ENCODE results near the gene MICALL2. TPM values are rescaled to one million over a fixed set of nuclear protein-coding genes. Genes with fewer than 3 reads are reported as not detected.

The MICALL2 gene
- polyA plus RNA-seq, 1 donor from 2014 or later = 12.8 TPM

DNA sequence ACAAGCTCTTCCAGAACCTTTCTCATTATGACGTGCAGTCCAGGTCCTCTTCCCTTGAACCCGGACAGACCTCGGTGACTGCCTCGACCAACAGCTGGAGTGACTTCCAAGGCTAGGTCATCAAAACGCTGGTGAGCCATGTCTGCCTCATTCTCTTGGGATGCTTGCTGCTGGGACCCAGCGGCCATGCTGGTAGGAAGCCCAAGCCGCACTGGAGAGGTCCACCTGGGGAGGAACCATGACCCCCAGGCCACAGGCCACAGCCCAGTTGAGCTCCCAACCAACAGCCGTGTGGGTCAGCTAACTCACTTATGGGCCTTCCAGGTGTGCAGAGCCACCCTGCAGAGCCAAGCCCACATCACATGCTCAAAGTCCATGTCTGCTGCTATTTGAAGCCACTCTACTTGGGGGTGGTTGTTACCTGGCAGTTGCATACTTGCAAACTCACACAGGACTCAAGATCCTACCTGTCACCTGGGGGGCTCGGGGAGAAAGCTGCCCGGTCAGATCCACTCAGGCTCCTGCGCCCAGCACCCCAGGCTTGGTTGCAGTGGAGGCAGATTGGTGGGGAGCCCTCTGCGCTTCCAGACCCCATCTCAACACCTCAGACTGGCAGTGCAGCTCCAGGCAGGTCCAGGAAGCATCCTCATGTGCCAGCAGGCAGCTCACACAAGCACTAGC, 57.0 kb downstream of the MICALL2 start:
- Histone ChIP-seq H3K9ac (ENCODE audit: low read length) (no peak overlapping the region), H3K36me3 (ENCODE audit: insufficient read depth, low read length) (no peaks in the 10 kb centered on the region), H2AFZ (ENCODE audit: low read depth, low read length) (no peak overlapping the region), H3K79me2 (replicated peaks; ENCODE audit: insufficient read depth, low read length) (no peaks in the 10 kb centered on the region), H3K27ac (ENCODE audit: low read length) (no peak overlapping the region), H3K4me3 (ENCODE audit: low read length) (no peak overlapping the region), H3F3A (ENCODE audit: insufficient read depth, low read length, poor library complexity, severe bottlenecking) (no peaks in the 10 kb centered on the region), H3K9me3 (ENCODE audit: low read length) (no peaks in the 10 kb centered on the region), H3K27me3 (ENCODE audit: insufficient read depth, low read depth, low read length) (no peaks in the 10 kb centered on the region), H4K20me1 (ENCODE audit: insufficient read depth) (no peaks in the 10 kb centered on the region), H3K9me2 (ENCODE audit: insufficient read depth, low read length) (no peaks in the 10 kb centered on the region), H3K4me2 (ENCODE audit: low read length) (no peak overlapping the region)
- TF ChIP-seq RAD21 (conservative IDR thresholded peaks at IDR 0.05) (no peak), TAF1 (IDR thresholded peaks at IDR 0.05; ENCODE audit: low read depth) (no peak), EP300 (conservative IDR thresholded peaks at IDR 0.05; ENCODE audit: poor library complexity, severe bottlenecking) (no peak), MXI1 (conservative IDR thresholded peaks at IDR 0.05; ENCODE audit: poor library complexity, severe bottlenecking) (no peak)

- no peak overlapping the region for H3K4me3 ChIP-seq (ENCODE audit: low read length)
- TF ChIP-seq, protein P1, sequence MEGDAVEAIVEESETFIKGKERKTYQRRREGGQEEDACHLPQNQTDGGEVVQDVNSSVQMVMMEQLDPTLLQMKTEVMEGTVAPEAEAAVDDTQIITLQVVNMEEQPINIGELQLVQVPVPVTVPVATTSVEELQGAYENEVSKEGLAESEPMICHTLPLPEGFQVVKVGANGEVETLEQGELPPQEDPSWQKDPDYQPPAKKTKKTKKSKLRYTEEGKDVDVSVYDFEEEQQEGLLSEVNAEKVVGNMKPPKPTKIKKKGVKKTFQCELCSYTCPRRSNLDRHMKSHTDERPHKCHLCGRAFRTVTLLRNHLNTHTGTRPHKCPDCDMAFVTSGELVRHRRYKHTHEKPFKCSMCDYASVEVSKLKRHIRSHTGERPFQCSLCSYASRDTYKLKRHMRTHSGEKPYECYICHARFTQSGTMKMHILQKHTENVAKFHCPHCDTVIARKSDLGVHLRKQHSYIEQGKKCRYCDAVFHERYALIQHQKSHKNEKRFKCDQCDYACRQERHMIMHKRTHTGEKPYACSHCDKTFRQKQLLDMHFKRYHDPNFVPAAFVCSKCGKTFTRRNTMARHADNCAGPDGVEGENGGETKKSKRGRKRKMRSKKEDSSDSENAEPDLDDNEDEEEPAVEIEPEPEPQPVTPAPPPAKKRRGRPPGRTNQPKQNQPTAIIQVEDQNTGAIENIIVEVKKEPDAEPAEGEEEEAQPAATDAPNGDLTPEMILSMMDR (IDR thresholded peaks at IDR 0.05; ENCODE audit: poor library complexity, severe bottlenecking) = no peak
- no peaks in the 10 kb centered on the region for H4K20me1 ChIP-seq (ENCODE audit: insufficient read depth)
- no peak overlapping the region for H3K4me2 ChIP-seq (ENCODE audit: low read length)
- no peaks in the 10 kb centered on the region for H3K9me3 ChIP-seq (ENCODE audit: low read length)
- H3K36me3 ChIP-seq (ENCODE audit: insufficient read depth, low read length) = no peaks in the 10 kb centered on the region
- no peak overlapping the region for H3K9ac ChIP-seq (ENCODE audit: low read length)
- H3K79me2 ChIP-seq (replicated peaks; ENCODE audit: insufficient read depth, low read length) = no peaks in the 10 kb centered on the region
- no peaks in the 10 kb centered on the region for H3K27me3 ChIP-seq (ENCODE audit: insufficient read depth, low read depth, low read length)
- no peaks in the 10 kb centered on the region for H3F3A ChIP-seq (ENCODE audit: insufficient read depth, low read length, poor library complexity, severe bottlenecking)
- H3K27ac ChIP-seq (ENCODE audit: low read length) = no peak overlapping the region
- no peak overlapping the region for H2AFZ ChIP-seq (ENCODE audit: low read depth, low read length)
- no peaks in the 10 kb centered on the region for H3K9me2 ChIP-seq (ENCODE audit: insufficient read depth, low read length)
Observed at GRCh38 chr7:1401011-1401410, 58.3 kb downstream of the MICALL2 start.

DNA sequence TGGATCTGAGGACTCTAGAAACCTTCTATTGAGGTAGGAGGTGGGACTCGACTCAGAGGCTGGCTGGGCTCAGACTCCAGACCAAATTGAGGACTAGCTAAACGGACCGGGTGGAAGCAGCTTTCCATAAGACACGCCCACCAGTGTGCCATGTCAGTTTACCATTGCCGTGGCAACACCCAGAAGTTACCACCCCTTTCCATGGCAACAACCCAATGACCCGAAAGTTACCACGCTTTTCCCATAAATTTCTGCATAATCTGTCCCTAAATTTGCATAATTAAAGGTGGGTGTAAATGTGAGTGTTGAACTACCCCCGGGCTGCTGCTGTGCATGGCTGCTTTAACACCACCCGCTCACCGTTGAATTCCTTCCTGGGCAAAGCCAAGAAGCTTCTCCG, 58.9 kb downstream of the MICALL2 start:
- no peaks in the 10 kb centered on the region for H3K79me2 ChIP-seq (replicated peaks; ENCODE audit: insufficient read depth, low read length)
- no peak for TF ChIP-seq RAD21 (conservative IDR thresholded peaks at IDR 0.05)
- TF ChIP-seq POLR2AphosphoS5 (IDR thresholded peaks at IDR 0.05) = no peak
- TF ChIP-seq EP300 (conservative IDR thresholded peaks at IDR 0.05; ENCODE audit: poor library complexity, severe bottlenecking) = no peak
- no peak for TF ChIP-seq MXI1 (conservative IDR thresholded peaks at IDR 0.05; ENCODE audit: poor library complexity, severe bottlenecking)
- TF ChIP-seq, protein P2, sequence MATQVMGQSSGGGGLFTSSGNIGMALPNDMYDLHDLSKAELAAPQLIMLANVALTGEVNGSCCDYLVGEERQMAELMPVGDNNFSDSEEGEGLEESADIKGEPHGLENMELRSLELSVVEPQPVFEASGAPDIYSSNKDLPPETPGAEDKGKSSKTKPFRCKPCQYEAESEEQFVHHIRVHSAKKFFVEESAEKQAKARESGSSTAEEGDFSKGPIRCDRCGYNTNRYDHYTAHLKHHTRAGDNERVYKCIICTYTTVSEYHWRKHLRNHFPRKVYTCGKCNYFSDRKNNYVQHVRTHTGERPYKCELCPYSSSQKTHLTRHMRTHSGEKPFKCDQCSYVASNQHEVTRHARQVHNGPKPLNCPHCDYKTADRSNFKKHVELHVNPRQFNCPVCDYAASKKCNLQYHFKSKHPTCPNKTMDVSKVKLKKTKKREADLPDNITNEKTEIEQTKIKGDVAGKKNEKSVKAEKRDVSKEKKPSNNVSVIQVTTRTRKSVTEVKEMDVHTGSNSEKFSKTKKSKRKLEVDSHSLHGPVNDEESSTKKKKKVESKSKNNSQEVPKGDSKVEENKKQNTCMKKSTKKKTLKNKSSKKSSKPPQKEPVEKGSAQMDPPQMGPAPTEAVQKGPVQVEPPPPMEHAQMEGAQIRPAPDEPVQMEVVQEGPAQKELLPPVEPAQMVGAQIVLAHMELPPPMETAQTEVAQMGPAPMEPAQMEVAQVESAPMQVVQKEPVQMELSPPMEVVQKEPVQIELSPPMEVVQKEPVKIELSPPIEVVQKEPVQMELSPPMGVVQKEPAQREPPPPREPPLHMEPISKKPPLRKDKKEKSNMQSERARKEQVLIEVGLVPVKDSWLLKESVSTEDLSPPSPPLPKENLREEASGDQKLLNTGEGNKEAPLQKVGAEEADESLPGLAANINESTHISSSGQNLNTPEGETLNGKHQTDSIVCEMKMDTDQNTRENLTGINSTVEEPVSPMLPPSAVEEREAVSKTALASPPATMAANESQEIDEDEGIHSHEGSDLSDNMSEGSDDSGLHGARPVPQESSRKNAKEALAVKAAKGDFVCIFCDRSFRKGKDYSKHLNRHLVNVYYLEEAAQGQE (IDR thresholded peaks at IDR 0.05; ENCODE audit: borderline replicate concordance) = no peak
- TF ChIP-seq, protein P1 (IDR thresholded peaks at IDR 0.05; ENCODE audit: poor library complexity, severe bottlenecking) = no peak
- no peak for TF ChIP-seq EZH2 (IDR thresholded peaks at IDR 0.05; ENCODE audit: borderline replicate concordance, insufficient read depth, low read length, poor library complexity, severe bottlenecking)
- TF ChIP-seq TAF1 (IDR thresholded peaks at IDR 0.05; ENCODE audit: low read depth) = no peak
- no peak for TF ChIP-seq SMC3 (conservative IDR thresholded peaks at IDR 0.05; ENCODE audit: poor library complexity)
- H3K9ac ChIP-seq (ENCODE audit: low read length) = no peak overlapping the region
- no peaks in the 10 kb centered on the region for H4K20me1 ChIP-seq (ENCODE audit: insufficient read depth)
- no peaks in the 10 kb centered on the region for H3K27me3 ChIP-seq (ENCODE audit: insufficient read depth, low read depth, low read length)
- no peak overlapping the region for H3K27ac ChIP-seq (ENCODE audit: low read length)
- H3K9me3 ChIP-seq (ENCODE audit: low read length) = no peaks in the 10 kb centered on the region
- no peak overlapping the region for H2AFZ ChIP-seq (ENCODE audit: low read depth, low read length)
- no peaks in the 10 kb centered on the region for H3F3A ChIP-seq (ENCODE audit: insufficient read depth, low read length, poor library complexity, severe bottlenecking)
- no peaks in the 10 kb centered on the region for H3K36me3 ChIP-seq (ENCODE audit: insufficient read depth, low read length)
- no peak overlapping the region for H3K4me2 ChIP-seq (ENCODE audit: low read length)
- no peak overlapping the region for H3K4me3 ChIP-seq (ENCODE audit: low read length)
- no peaks in the 10 kb centered on the region for H3K9me2 ChIP-seq (ENCODE audit: insufficient read depth, low read length)

Data from neural cell (in vitro differentiated cells).